WERI-Rb-1 (cell line): ENCODE measurements around the gene NAALADL2.

Experiments used
- DNase-seq: peaks from one replicate; pipeline ENCODE4 v3.0.0-alpha.2; 2020
- H3K27ac ChIP-seq: fragments of 250-450 bp; sonication (Bioruptor Pico); 2 replicates; pipeline ENCODE4 v1.5.1; 2020; ENCODE audit warnings: mild to moderate bottlenecking, moderate library complexity
- H3K27me3 ChIP-seq: fragments of 250-450 bp; sonication (Bioruptor Pico); 2 replicates; pipeline ENCODE4 v1.5.1; 2021; ENCODE audit warnings: mild to moderate bottlenecking, low read depth, moderate library complexity; ENCODE audit not compliant: insufficient read depth, severe bottlenecking
- H3K36me3 ChIP-seq: fragments of 250-450 bp; sonication (Bioruptor Pico); 2 replicates; pipeline ENCODE4 v1.5.1; 2020; ENCODE audit warnings: mild to moderate bottlenecking, moderate library complexity
- H3K4me3 ChIP-seq: 2 replicates; pipeline ENCODE4 v1.5.1; 2011; ENCODE audit warnings: low read depth, mild to moderate bottlenecking, control low read depth, low read length
- H3K9me3 ChIP-seq: fragments of 250-450 bp; sonication (Bioruptor Pico); 2 replicates; pipeline ENCODE4 v1.5.1; 2021; ENCODE audit warnings: mild to moderate bottlenecking, moderate library complexity; ENCODE audit not compliant: severe bottlenecking
- TF ChIP-seq, protein P1 (sequence below): IDR thresholded peaks from 2 replicates; pipeline ENCODE4 v1.5.1; 2011; ENCODE audit warnings: low read depth, mild to moderate bottlenecking, control low read depth, inconsistent platforms, low read length

The NAALADL2 gene

GRCh38 chr3:175464362-175464761, 605.2 kb downstream of the NAALADL2 start:
- H3K36me3 ChIP-seq, result no peaks in the 10 kb centered on the region

DNA sequence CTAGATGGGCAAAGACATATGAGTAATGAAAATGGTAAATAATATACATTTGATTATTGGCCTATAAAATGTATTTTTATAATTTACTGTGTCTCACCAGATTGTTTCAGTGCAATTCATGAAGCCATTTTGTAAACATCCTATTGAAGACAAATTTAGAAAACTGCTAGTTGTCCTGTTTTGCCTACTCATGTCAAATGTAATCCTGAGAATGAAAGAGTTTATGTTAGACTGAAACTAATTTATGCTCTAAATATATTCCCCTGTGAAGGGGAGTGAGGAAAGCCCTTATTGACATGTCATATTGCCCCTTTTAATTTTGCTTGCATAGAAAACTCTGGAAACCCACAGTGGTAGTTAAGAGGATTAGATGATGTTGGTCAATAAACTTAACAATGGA, 610.0 kb downstream of the NAALADL2 start:
- Histone ChIP-seq H3K27ac (no peak overlapping the region), H3K4me3 (no peak overlapping the region), H3K27me3 (no peaks in the 10 kb centered on the region), H3K9me3 (no peaks in the 10 kb centered on the region), H3K36me3 (no peaks in the 10 kb centered on the region)
- DNase-seq, result no peak
- TF ChIP-seq, protein P1, sequence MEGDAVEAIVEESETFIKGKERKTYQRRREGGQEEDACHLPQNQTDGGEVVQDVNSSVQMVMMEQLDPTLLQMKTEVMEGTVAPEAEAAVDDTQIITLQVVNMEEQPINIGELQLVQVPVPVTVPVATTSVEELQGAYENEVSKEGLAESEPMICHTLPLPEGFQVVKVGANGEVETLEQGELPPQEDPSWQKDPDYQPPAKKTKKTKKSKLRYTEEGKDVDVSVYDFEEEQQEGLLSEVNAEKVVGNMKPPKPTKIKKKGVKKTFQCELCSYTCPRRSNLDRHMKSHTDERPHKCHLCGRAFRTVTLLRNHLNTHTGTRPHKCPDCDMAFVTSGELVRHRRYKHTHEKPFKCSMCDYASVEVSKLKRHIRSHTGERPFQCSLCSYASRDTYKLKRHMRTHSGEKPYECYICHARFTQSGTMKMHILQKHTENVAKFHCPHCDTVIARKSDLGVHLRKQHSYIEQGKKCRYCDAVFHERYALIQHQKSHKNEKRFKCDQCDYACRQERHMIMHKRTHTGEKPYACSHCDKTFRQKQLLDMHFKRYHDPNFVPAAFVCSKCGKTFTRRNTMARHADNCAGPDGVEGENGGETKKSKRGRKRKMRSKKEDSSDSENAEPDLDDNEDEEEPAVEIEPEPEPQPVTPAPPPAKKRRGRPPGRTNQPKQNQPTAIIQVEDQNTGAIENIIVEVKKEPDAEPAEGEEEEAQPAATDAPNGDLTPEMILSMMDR, result no peak

More at GRCh38 chr3:175464362-175464761, 605.2 kb downstream of the NAALADL2 start:
- peaks cover 6% of the 10 kb centered on the region for H3K9me3 ChIP-seq
- no peak overlapping the region for H3K4me3 ChIP-seq
- H3K27ac ChIP-seq, result no peak overlapping the region
- TF ChIP-seq, protein P1, result no peak
- no peaks in the 10 kb centered on the region for H3K27me3 ChIP-seq
- no peak for DNase-seq

DNA sequence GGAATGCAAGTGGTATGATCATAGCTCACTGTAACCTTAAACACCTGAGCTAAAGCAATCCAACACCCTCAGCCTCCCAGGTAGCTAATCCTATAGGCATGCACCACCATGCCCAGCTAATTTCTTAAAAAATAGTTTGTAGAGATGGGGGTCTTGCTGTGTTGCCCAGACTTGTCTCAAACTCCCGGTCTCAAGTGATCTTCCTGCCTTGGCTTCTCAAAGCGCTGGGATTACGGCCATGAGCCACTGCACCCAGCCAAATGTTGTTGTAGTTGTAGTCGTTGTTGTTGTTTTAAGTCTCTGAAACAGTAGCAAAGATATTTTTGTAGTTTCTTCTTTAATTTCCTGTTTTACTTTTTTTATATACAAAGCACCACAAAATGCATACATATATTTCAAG, 616.6 kb downstream of the NAALADL2 start:
- no peaks in the 10 kb centered on the region for H3K9me3 ChIP-seq
- TF ChIP-seq, protein P1, result no peak
- H3K36me3 ChIP-seq, result no peaks in the 10 kb centered on the region

DNA sequence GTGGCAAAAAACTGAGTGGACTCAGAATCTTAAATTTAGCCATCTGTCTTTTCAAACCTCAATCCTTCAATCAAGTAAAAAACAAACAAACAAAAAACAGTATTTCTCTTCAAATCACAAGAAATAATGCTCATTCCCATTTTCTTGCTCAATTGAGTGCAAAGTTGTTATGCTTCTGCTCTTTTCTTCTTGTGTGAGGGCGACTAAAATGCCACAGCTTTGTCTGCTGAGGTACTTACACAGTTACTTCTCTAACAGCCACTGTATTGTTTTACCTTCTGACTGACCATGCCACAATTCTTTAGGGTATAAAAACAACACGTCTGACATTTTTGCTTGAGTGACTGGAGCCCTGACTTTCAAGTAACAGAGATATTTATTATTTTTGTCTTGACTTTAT, 617.4 kb downstream of the NAALADL2 start:
- no peak for DNase-seq
- TF ChIP-seq, protein P1, result no peak
- H3K9me3 ChIP-seq, result no peaks in the 10 kb centered on the region
- H3K36me3 ChIP-seq, result no peaks in the 10 kb centered on the region
- H3K4me3 ChIP-seq, result no peak overlapping the region
- no peak overlapping the region for H3K27ac ChIP-seq
- H3K27me3 ChIP-seq, result no peaks in the 10 kb centered on the region

More for the DNA sequence above, 616.6 kb downstream of the NAALADL2 start:
- H3K4me3 ChIP-seq, result no peak overlapping the region
- no peak for DNase-seq
- H3K27me3 ChIP-seq, result no peaks in the 10 kb centered on the region
- no peak overlapping the region for H3K27ac ChIP-seq

DNA sequence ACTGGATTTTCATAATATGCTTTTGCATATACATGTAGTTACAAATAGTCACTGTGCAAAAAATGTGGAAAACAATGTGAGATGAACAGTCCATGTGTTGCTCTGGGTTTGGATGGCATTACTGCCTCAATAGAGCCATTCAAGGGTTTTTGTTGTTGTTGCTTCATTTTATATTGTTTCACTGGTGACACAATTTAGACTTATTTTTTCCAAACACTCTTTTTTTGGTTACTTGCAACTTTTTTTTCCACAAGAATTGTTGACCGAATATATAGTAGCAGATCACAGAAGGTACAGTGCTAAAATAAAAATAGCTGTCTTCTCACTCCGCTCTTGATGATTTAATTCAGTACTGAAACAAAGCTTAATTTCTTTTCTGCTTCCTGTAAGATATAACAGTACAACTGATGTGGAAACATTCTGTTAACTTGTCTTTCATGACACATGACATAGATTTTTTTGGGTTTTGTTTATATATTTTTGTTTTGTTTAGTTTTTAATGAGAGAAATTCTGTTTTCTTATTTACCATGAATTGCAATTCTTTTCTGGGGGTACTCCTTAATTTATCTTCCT, 618.6 kb downstream of the NAALADL2 start:
- H3K36me3 ChIP-seq, result no peaks in the 10 kb centered on the region
- no peak overlapping the region for H3K27ac ChIP-seq
- DNase-seq, result no peak

More for the DNA sequence above, 618.6 kb downstream of the NAALADL2 start:
- H3K4me3 ChIP-seq, result no peak overlapping the region
- no peaks in the 10 kb centered on the region for H3K9me3 ChIP-seq
- no peaks in the 10 kb centered on the region for H3K27me3 ChIP-seq
- TF ChIP-seq, protein P1, result no peak
